Caco-2 (cell line): ENCODE data around the gene RBM47. TPM values are rescaled to one million over a fixed set of nuclear protein-coding genes. Genes with fewer than 3 reads are reported as not detected.
"Not testable (repeated sequence)": the region's sequence is repeated elsewhere in the genome, so short reads cannot be mapped to it uniquely, and the experiment has no call there.

ENCODE experiments used
- BruUV-seq: library from RNA; stranded (reverse); fragments of 400-500 nt; replicated peaks from 2 replicates; lab custom pipeline; 2021; lab: Mats Ljungman, UMichigan
- CTCF ChIA-PET: fragments of 300-600 bp; sonication (Branson Sonifier 250); formaldehyde crosslinking; loops from one replicate; lab custom pipeline; 2022; ENCODE audit warnings: antibody characterized with exemption; lab: Charles Lee
- POLR2A ChIA-PET: fragments of 300-600 bp; sonication (Branson Sonifier 250); formaldehyde crosslinking; loops from one replicate; lab custom pipeline; 2022; ENCODE audit warnings: antibody characterized with exemption; lab: Charles Lee
- DNase-seq, 2 experiments: peaks; one replicate each; pipeline versions ENCODE4 v3.0.0 to v3.0.0-alpha.2; 2020 to 2022
- H3K27me3 ChIP-seq: replicated peaks from 2 replicates; pipeline ENCODE4 v1.6.0; 2011; ENCODE audit warnings: low read length; ENCODE audit not compliant: control insufficient read depth, insufficient read depth
- H3K36me3 ChIP-seq: 2 replicates; pipeline ENCODE4 v1.5.1; 2011; ENCODE audit warnings: low read length; ENCODE audit not compliant: control insufficient read depth, insufficient read depth
- H3K4me1 ChIP-seq: fragments of 250-450 bp; sonication (Bioruptor Pico); 2 replicates; pipeline ENCODE4 v1.5.1; 2020; ENCODE audit warnings: mild to moderate bottlenecking
- H3K4me3 ChIP-seq: 2 replicates; pipeline ENCODE4 v1.5.1; 2011; ENCODE audit warnings: low read depth, mild to moderate bottlenecking, control low read depth, low read length
- H3K9me3 ChIP-seq: fragments of 250-450 bp; sonication (Bioruptor Pico); 2 replicates; pipeline ENCODE4 v1.5.1; 2020; ENCODE audit warnings: mild to moderate bottlenecking, moderate library complexity
- H3K27ac Mint-ChIP-seq: one replicate; pipeline ENCODE4 v1.8.0; 2022; ENCODE audit warnings: mixed read lengths; ENCODE audit not compliant: unreplicated experiment
- H3K27me3 Mint-ChIP-seq: one replicate; pipeline ENCODE4 v1.8.0; 2022; ENCODE audit warnings: mixed read lengths; ENCODE audit not compliant: insufficient read depth, unreplicated experiment
- H3K36me3 Mint-ChIP-seq: one replicate; pipeline ENCODE4 v1.8.0; 2022; ENCODE audit warnings: mild to moderate bottlenecking, mixed read lengths; ENCODE audit not compliant: insufficient read depth, unreplicated experiment
- H3K4me1 Mint-ChIP-seq: one replicate; pipeline ENCODE4 v1.8.0; 2022; ENCODE audit warnings: low read depth, mixed read lengths; ENCODE audit not compliant: unreplicated experiment
- H3K4me3 Mint-ChIP-seq: one replicate; pipeline ENCODE4 v1.8.0; 2022; ENCODE audit warnings: mild to moderate bottlenecking, moderate library complexity, mixed read lengths; ENCODE audit not compliant: unreplicated experiment
- H3K9me3 Mint-ChIP-seq: one replicate; pipeline ENCODE4 v1.8.0; 2022; ENCODE audit warnings: mixed read lengths; ENCODE audit not compliant: unreplicated experiment
- CTCF ChIP-seq, 2 experiments: fragments of 200-600 bp in 1 of 2; IDR thresholded peaks; 1 replicate in 1 of 2; 2 replicates in 1 of 2; pipeline versions ENCODE4 v1.5.1 to v1.8.0; 2011 to 2022; ENCODE audit warnings: antibody characterized with exemption in 1 of 2, control low read depth in 1 of 2, inconsistent platforms in 1 of 2, low read depth in 1 of 2, low read length in 1 of 2, mild to moderate bottlenecking in 1 of 2, moderate library complexity in 1 of 2; ENCODE audit not compliant: insufficient read depth in 1 of 2, severe bottlenecking in 1 of 2, unreplicated experiment in 1 of 2
- intact Hi-C: fragments of 100-400 bp; cut with micrococcal nuclease; formaldehyde crosslinking; loops from one replicate; pipeline ENCODE4 v1.10.0; 2022; ENCODE audit not compliant: unreplicated experiment
- total RNA-seq: library from RNA; stranded (reverse); gene quantifications from 2 replicates; pipeline ENCODE4 v1.2.3, GENCODE V29; 2022

Gene RBM47
- total RNA-seq, 1 experiment from 2014 or later: 62.1 TPM

GRCh38 chr4:40434126-40434687 is 195.5 kb downstream of the RBM47 start:
- no peak overlapping the region for H3K4me3 Mint-ChIP-seq
- intact Hi-C loops: no loop called here
- H3K27ac Mint-ChIP-seq: no peak overlapping the region
- no peaks in the 10 kb centered on the region for H3K27me3 Mint-ChIP-seq
- no peaks in the 10 kb centered on the region for H3K4me1 Mint-ChIP-seq
- POLR2A ChIA-PET: no interaction called here
- BruUV-seq: no TSS peak
- H3K9me3 Mint-ChIP-seq: peaks cover 10% of the 10 kb centered on the region
- Histone ChIP-seq H3K4me3 (no peak overlapping the region), H3K9me3 (no peaks in the 10 kb centered on the region), H3K4me1 (no peaks in the 10 kb centered on the region), H3K27me3 (no peaks in the 10 kb centered on the region), H3K36me3 (peaks cover 5% of the 10 kb centered on the region)
- CTCF ChIA-PET: interaction anchor here (0.7 kb wide), 1 partner anchor 118 kb away, joined by 3 read pairs; no protein-coding TSS in a partner anchor
- TF ChIP-seq CTCF (IDR thresholded peaks at IDR 0.05; ENCODE audit: insufficient read depth in 1 of 2, low read depth in 1 of 2, low read length in 1 of 2, severe bottlenecking in 1 of 2, unreplicated experiment in 1 of 2): no peak
- no peak for DNase-seq
- peaks cover 85% of the 10 kb centered on the region for H3K36me3 Mint-ChIP-seq

- Mint-ChIP-seq H3K27ac (no peak overlapping the region), H3K36me3 (peaks cover 81% of the 10 kb centered on the region), H3K4me1 (no peaks in the 10 kb centered on the region), H3K9me3 (peaks cover 10% of the 10 kb centered on the region), H3K27me3 (no peaks in the 10 kb centered on the region), H3K4me3 (no peak overlapping the region)
- peaks cover 4% of the 10 kb centered on the region for H3K36me3 ChIP-seq
- ChIA-PET POLR2A (no interaction called here), CTCF (no interaction called here)
- no peak for DNase-seq
- no peak for TF ChIP-seq CTCF (IDR thresholded peaks at IDR 0.05; ENCODE audit: insufficient read depth in 1 of 2, low read depth in 1 of 2, low read length in 1 of 2, severe bottlenecking in 1 of 2, unreplicated experiment in 1 of 2)
- H3K4me3 ChIP-seq: no peak overlapping the region
- no peaks in the 10 kb centered on the region for H3K9me3 ChIP-seq
- no TSS peak for BruUV-seq
- intact Hi-C loops: no loop called here
- H3K4me1 ChIP-seq: no peaks in the 10 kb centered on the region
- no peaks in the 10 kb centered on the region for H3K27me3 ChIP-seq
Observed at GRCh38 chr4:40432504-40432903, 197.2 kb downstream of the RBM47 start.

- CTCF ChIA-PET, intact Hi-C loops, H3K4me3 ChIP-seq, H3K4me1 Mint-ChIP-seq, H3K27me3 ChIP-seq, POLR2A ChIA-PET, H3K9me3 Mint-ChIP-seq, H3K4me1 ChIP-seq, H3K9me3 ChIP-seq, BruUV-seq, H3K36me3 ChIP-seq, DNase-seq, H3K27ac Mint-ChIP-seq, H3K4me3 Mint-ChIP-seq, H3K27me3 Mint-ChIP-seq: not testable (repeated sequence)
- H3K36me3 Mint-ChIP-seq: peaks cover 75% of the 10 kb centered on the region
Observed at GRCh38 chr4:40427871-40428270, 201.8 kb downstream of the RBM47 start.
